HEK293 (cell line): Measurements from ENCODE around the gene MAVS.
A peak's percentile ranks its signal among the peaks of the same experiment; 100 is the strongest.

Source experiments
- CTCF ChIA-PET: fragments of 350-600 bp; formaldehyde crosslinking; extraction: SDS; loops from one replicate; lab custom pipeline; 2021; ENCODE audit warnings: antibody characterized with exemption; lab: Yijun Ruan, JAX
- POLR2A ChIA-PET: fragments of 300-600 bp; formaldehyde crosslinking; extraction: SDS; loops from one replicate; lab custom pipeline; 2020; ENCODE audit warnings: antibody characterized with exemption, inconsistent platforms; lab: Yijun Ruan, JAX
- H3K27ac ChIP-seq: fragments of 200-500 bp; sonication (Bioruptor generic); 2 replicates; pipeline ENCODE4 v1.5.1; 2014; ENCODE audit warnings: low read depth, low read length, control low read depth, inconsistent platforms; ENCODE audit errors: extremely low read depth
- H3K36me3 ChIP-seq, 2 experiments: fragments of 200-500 bp in 1 of 2; sonication (Bioruptor generic) in 1 of 2; 1 replicate in 1 of 2; 2 replicates in 1 of 2; pipeline ENCODE4 v1.5.1; 2014 to 2017; ENCODE audit warnings: inconsistent platforms in 2 of 2, low read length in 2 of 2; ENCODE audit not compliant: control insufficient read depth in 2 of 2, insufficient read depth in 1 of 2
- H3K4me1 ChIP-seq: fragments of 200-500 bp; sonication (Bioruptor generic); 2 replicates; pipeline ENCODE4 v1.5.1; 2014; ENCODE audit warnings: mild to moderate bottlenecking, low read length, inconsistent platforms; ENCODE audit not compliant: control insufficient read depth, insufficient read depth
- H3K4me3 ChIP-seq: 2 replicates; pipeline ENCODE4 v1.5.1; 2011; ENCODE audit warnings: low read depth, mild to moderate bottlenecking, control low read depth, low read length, moderate library complexity
- H3K9me3 ChIP-seq: fragments of 200-500 bp; sonication (Bioruptor generic); 2 replicates; pipeline ENCODE4 v1.5.1; 2014; ENCODE audit warnings: low read depth, low read length, inconsistent platforms; ENCODE audit not compliant: control insufficient read depth, insufficient read depth
- CTCF ChIP-seq: fragments of 450-650 bp; formaldehyde crosslinking; IDR thresholded peaks from 2 replicates; pipeline ENCODE4 v1.5.1; 2016; ENCODE audit warnings: missing biosample characterization, missing genetic modification characterization
- GLIS1 ChIP-seq: fragments of 450-650 bp; formaldehyde crosslinking; IDR thresholded peaks from 2 replicates; pipeline ENCODE4 v1.5.1; 2016; ENCODE audit warnings: missing biosample characterization, missing genetic modification characterization
- KLF9 ChIP-seq: fragments of 450-650 bp; formaldehyde crosslinking; IDR thresholded peaks from 2 replicates; pipeline ENCODE4 v1.5.1; 2016; ENCODE audit warnings: missing biosample characterization, missing genetic modification characterization, low read depth
- SCRT2 ChIP-seq: fragments of 450-650 bp; formaldehyde crosslinking; IDR thresholded peaks from 2 replicates; pipeline ENCODE4 v1.5.1; 2016; ENCODE audit warnings: missing biosample characterization, missing genetic modification characterization
- SP7 ChIP-seq: fragments of 450-650 bp; formaldehyde crosslinking; IDR thresholded peaks from 2 replicates; pipeline ENCODE4 v1.5.1; 2016; ENCODE audit warnings: missing biosample characterization, missing genetic modification characterization
- ZBTB20 ChIP-seq: fragments of 450-650 bp; formaldehyde crosslinking; IDR thresholded peaks from 2 replicates; pipeline ENCODE4 v1.5.1; 2016; ENCODE audit warnings: missing biosample characterization, missing genetic modification characterization
- ZFP69B ChIP-seq: fragments of 450-650 bp; formaldehyde crosslinking; IDR thresholded peaks from 2 replicates; pipeline ENCODE4 v1.5.1; 2016; ENCODE audit warnings: missing biosample characterization, missing genetic modification characterization
- ZNF274 ChIP-seq, 2 experiments: fragments of 200-500 bp in 1 of 2; fragments of 450-650 bp in 1 of 2; sonication (Bioruptor generic) in 1 of 2; formaldehyde crosslinking in 1 of 2; IDR thresholded peaks; 2 replicates each; pipeline versions ENCODE4 v1.5.1 to v1.6.1; 2014 to 2016; ENCODE audit warnings: borderline replicate concordance in 1 of 2, inconsistent platforms in 1 of 2, low read length in 1 of 2, missing biosample characterization in 1 of 2, missing genetic modification characterization in 1 of 2
- ZNF362 ChIP-seq: fragments of 450-650 bp; formaldehyde crosslinking; IDR thresholded peaks from 2 replicates; pipeline ENCODE4 v1.5.1; 2016; ENCODE audit warnings: missing biosample characterization, missing genetic modification characterization
- ZNF391 ChIP-seq: fragments of 450-650 bp; formaldehyde crosslinking; IDR thresholded peaks from 2 replicates; pipeline ENCODE4 v1.5.1; 2016; ENCODE audit warnings: low read depth, missing biosample characterization, missing genetic modification characterization, borderline replicate concordance
- ZNF48 ChIP-seq: fragments of 450-650 bp; formaldehyde crosslinking; IDR thresholded peaks from 2 replicates; pipeline ENCODE4 v1.5.1; 2016; ENCODE audit warnings: missing biosample characterization, missing genetic modification characterization
- ZNF488 ChIP-seq: fragments of 450-650 bp; formaldehyde crosslinking; IDR thresholded peaks from 2 replicates; pipeline ENCODE4 v1.5.1; 2016; ENCODE audit warnings: missing biosample characterization, missing genetic modification characterization
- ZNF510 ChIP-seq: fragments of 450-650 bp; formaldehyde crosslinking; IDR thresholded peaks from 2 replicates; pipeline ENCODE4 v1.5.1; 2018; ENCODE audit warnings: mild to moderate bottlenecking, missing genetic modification characterization, missing biosample characterization; ENCODE audit not compliant: insufficient replicate concordance
- ZNF518A ChIP-seq: fragments of 450-650 bp; formaldehyde crosslinking; conservative IDR thresholded peaks from 2 replicates; pipeline ENCODE4 v1.5.1; 2016; ENCODE audit warnings: low read depth, missing biosample characterization, missing genetic modification characterization
- ZNF544 ChIP-seq: fragments of 450-650 bp; formaldehyde crosslinking; IDR thresholded peaks from 2 replicates; pipeline ENCODE4 v1.5.0; 2017; ENCODE audit warnings: missing biosample characterization, missing genetic modification characterization
- ZNF704 ChIP-seq: fragments of 450-650 bp; formaldehyde crosslinking; IDR thresholded peaks from 2 replicates; pipeline ENCODE4 v1.5.1; 2016; ENCODE audit warnings: missing biosample characterization, missing genetic modification characterization
- ZNF76 ChIP-seq: fragments of 450-650 bp; formaldehyde crosslinking; IDR thresholded peaks from 2 replicates; pipeline ENCODE4; 2016; ENCODE audit warnings: low read depth, missing biosample characterization, missing genetic modification characterization, borderline replicate concordance
- ZNF777 ChIP-seq: fragments of 450-650 bp; formaldehyde crosslinking; IDR thresholded peaks from 2 replicates; pipeline ENCODE4 v1.5.1; 2017; ENCODE audit warnings: missing biosample characterization, missing genetic modification characterization, borderline replicate concordance
- ZXDB ChIP-seq: fragments of 450-650 bp; formaldehyde crosslinking; IDR thresholded peaks from 2 replicates; pipeline ENCODE4 v1.5.1; 2016; ENCODE audit warnings: missing biosample characterization, missing genetic modification characterization

Gene MAVS

GRCh38 chr20:3909952-3910366, 63.3 kb downstream of the MAVS start:
- ChIA-PET POLR2A (no interaction called here), CTCF (interaction anchor here (1.2 kb wide), 1 partner anchor 13 kb away, joined by 5 read pairs; no protein-coding TSS in a partner anchor)
- no peak overlapping the region for H3K4me3 ChIP-seq
- peaks cover 69 to 73% of the 10 kb centered on the region in 2 experiments for H3K36me3 ChIP-seq
- no peak for TF ChIP-seq ZNF510
- TF ChIP-seq ZXDB (tag by site-specific recombination), result no peak
- TF ChIP-seq ZBTB20, result no peak
- no peak for TF ChIP-seq GLIS1 (tag by site-specific recombination)
- TF ChIP-seq ZNF391, result no peak
- no peak for TF ChIP-seq ZNF777 (tag by site-specific recombination)
- no peak for TF ChIP-seq ZNF518A
- 0 out of 2 replicates have a peak, but pooled peaks have one; percentile 34 for TF ChIP-seq ZNF362 (tag by site-specific recombination)
- no peak overlapping the region for H3K27ac ChIP-seq
- H3K9me3 ChIP-seq, result no peaks in the 10 kb centered on the region
- no peaks in the 10 kb centered on the region; the same call in 1 of the 2 replicates for H3K4me1 ChIP-seq

- peaks cover 76 to 81% of the 10 kb centered on the region in 2 experiments for H3K36me3 ChIP-seq
- H3K4me3 ChIP-seq, result no peak overlapping the region
- no peaks in the 10 kb centered on the region for H3K4me1 ChIP-seq
- no peaks in the 10 kb centered on the region for H3K9me3 ChIP-seq
- H3K27ac ChIP-seq, result no peak overlapping the region
- ChIA-PET CTCF (interaction anchor here (1.2 kb wide), 1 partner anchor 12 kb away, joined by 5 read pairs; no protein-coding TSS in a partner anchor), POLR2A (no interaction called here)
- TF ChIP-seq ZNF544 (tag by site-specific recombination) (no peak), ZFP69B (tag by site-specific recombination) (no peak)
- TF ChIP-seq, all 188 proteins: peak for 0
Measured at GRCh38 chr20:3910853-3911252, 64.2 kb downstream of the MAVS start.

GRCh38 chr20:3911956-3912355, 65.3 kb downstream of the MAVS start:
- no peak overlapping the region for H3K27ac ChIP-seq
- peaks cover 78 to 92% of the 10 kb centered on the region in 2 experiments for H3K36me3 ChIP-seq
- no peaks in the 10 kb centered on the region for H3K4me1 ChIP-seq
- H3K4me3 ChIP-seq, result no peak overlapping the region
- no peaks in the 10 kb centered on the region for H3K9me3 ChIP-seq
- CTCF ChIA-PET, result interaction anchor here (0.6 to 0.8 kb wide), 4 partner anchors 32 to 486 kb away, joined by 3 to 5 read pairs (median 3); no protein-coding TSS in a partner anchor
- POLR2A ChIA-PET, result interaction anchor here (0.9 kb wide), 1 partner anchor 14 kb away, joined by 3 read pairs; no protein-coding TSS in a partner anchor
- TF ChIP-seq SCRT2 (tag by site-specific recombination) (peak; percentile 29; the same call in 1 of the 2 replicates), ZNF48 (tag by site-specific recombination) (no peak), CTCF (tag by site-specific recombination) (no peak), ZNF704 (no peak), ZNF76 (no peak), ZNF488 (no peak), ZNF274 (IDR thresholded peaks at IDR 0.05; ENCODE audit: low read length) (no peak), ZNF274 (tag by site-specific recombination; IDR thresholded peaks at IDR 0.05; ENCODE audit: borderline replicate concordance) (no peak), SP7 (0 out of 2 replicates have a peak, but pooled peaks have one; percentile 22), KLF9 (tag by site-specific recombination) (no peak)
